MG63 (cell line): ENCODE measurements around the gene PPP6R2. TPM values are rescaled to one million over a fixed set of nuclear protein-coding genes. Genes with fewer than 3 reads are reported as not detected.
"Not testable (repeated sequence)": the region's sequence is repeated elsewhere in the genome, so short reads cannot be mapped to it uniquely, and the experiment has no call there.

Experiments used
- DNase-seq: peaks from one replicate; pipeline ENCODE4 v3.0.0-alpha.2; 2020
- H3K27me3 ChIP-seq: fragments of 250-450 bp; sonication (Bioruptor Pico); 2 replicates; pipeline ENCODE4 v1.5.1; 2020; ENCODE audit warnings: mild to moderate bottlenecking, moderate library complexity
- H3K36me3 ChIP-seq: fragments of 250-450 bp; sonication (Bioruptor Pico); 2 replicates; pipeline ENCODE4 v1.5.1; 2020; ENCODE audit warnings: mild to moderate bottlenecking, moderate library complexity
- H3K4me3 ChIP-seq: fragments of 250-450 bp; sonication (Bioruptor Pico); 2 replicates; pipeline ENCODE4 v1.5.1; 2020; ENCODE audit warnings: mild to moderate bottlenecking, moderate library complexity
- H3K9me3 ChIP-seq: fragments of 250-450 bp; sonication (Bioruptor Pico); 2 replicates; pipeline ENCODE4 v1.5.1; 2020; ENCODE audit warnings: mild to moderate bottlenecking, moderate library complexity
- total RNA-seq: library from RNA; depleted of rRNA; stranded (reverse); fragments of >200 nt; shearing (Covaris generic); gene quantifications from 2 replicates; pipeline ENCODE4 v1.2.3, GENCODE V29; 2014; ENCODE audit warnings: low replicate concordance

Gene PPP6R2
- total RNA-seq, 1 experiment from 2014 or later = 37.4 TPM

DNA sequence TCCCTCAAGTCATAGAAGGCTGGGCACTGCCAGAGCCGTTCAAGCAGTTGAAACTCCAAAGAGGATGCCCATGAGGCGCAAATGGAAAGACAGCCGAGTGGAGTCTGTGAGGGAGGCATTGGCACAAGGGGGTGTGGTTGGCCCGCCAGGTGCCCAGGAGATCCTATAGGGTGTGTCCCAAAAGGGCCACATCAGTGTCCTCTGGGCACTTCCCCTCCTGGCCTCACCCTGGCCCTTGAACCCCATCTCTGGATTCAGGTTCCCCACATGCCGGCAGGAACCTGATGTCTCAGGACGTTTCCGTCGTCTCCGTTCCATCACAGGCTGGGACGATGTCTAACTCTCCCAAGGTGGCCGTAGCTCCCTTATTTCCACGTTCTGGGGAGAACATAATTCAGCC lies 77.5 kb downstream of the PPP6R2 start:
- no peak for DNase-seq
- Histone ChIP-seq H3K9me3 (no peaks in the 10 kb centered on the region), H3K27me3 (no peaks in the 10 kb centered on the region), H3K4me3 (no peak overlapping the region), H3K36me3 (peaks cover 54% of the 10 kb centered on the region)

DNA sequence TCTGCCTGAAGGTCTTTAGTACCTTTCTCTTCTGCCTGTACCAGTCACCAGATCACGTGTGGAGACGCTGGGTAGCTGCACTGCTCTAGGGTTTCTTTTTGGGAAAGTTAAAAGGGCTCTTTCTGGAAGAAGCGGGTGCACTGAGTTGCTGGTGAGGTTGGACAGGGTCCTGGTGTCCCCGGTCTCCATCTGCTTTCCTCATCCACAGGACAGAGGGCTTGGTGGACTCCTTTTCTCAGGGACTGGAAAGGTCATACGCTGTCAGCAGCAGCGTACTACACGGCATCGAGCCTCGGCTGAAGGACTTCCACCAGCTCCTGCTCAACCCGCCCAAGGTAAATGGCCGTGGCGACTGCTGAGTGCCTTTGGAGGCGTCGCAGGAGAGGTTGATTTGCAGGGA lies 78.9 kb downstream of the PPP6R2 start:
- DNase-seq = no peak
- no peaks in the 10 kb centered on the region for H3K9me3 ChIP-seq
- no peaks in the 10 kb centered on the region for H3K27me3 ChIP-seq
- no peak overlapping the region for H3K4me3 ChIP-seq
- H3K36me3 ChIP-seq = peaks cover 49% of the 10 kb centered on the region

- Histone ChIP-seq H3K9me3 (no peaks in the 10 kb centered on the region), H3K36me3 (peaks cover 50% of the 10 kb centered on the region), H3K4me3 (no peak overlapping the region), H3K27me3 (no peaks in the 10 kb centered on the region)
- DNase-seq = no peak
Observed at GRCh38 chr22:50422961-50423815, 80.1 kb downstream of the PPP6R2 start.

DNA sequence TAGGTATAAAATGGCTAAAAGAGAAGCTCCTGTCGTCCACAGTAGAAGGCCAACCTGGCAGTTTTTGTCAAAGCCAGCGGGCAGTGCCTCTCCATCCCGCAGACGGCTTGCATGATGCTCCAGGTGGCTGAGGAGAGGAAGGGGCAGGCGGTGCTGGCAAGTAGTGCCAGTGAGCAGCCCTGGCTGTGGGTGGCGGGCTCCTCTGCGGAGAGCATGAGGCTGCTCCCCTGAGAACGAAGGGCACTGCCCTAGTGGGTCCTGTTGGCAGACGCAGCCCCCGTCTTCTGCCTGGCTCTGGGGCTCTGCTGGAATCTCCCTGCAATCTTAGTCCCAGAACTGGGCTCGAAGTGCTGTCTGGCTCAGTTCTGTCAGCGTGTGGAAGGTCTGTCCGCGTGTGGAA lies 80.8 kb downstream of the PPP6R2 start:
- DNase-seq = no peak
- no peak overlapping the region for H3K4me3 ChIP-seq
- peaks cover 52% of the 10 kb centered on the region for H3K36me3 ChIP-seq
- no peaks in the 10 kb centered on the region for H3K9me3 ChIP-seq
- H3K27me3 ChIP-seq = no peaks in the 10 kb centered on the region

GRCh38 chr22:50425179-50425916 lies 82.2 kb downstream of the PPP6R2 start:
- H3K36me3 ChIP-seq = peaks cover 54% of the 10 kb centered on the region
- no peak overlapping the region for H3K4me3 ChIP-seq
- no peaks in the 10 kb centered on the region for H3K9me3 ChIP-seq
- H3K27me3 ChIP-seq = no peaks in the 10 kb centered on the region
- DNase-seq = no peak

DNA sequence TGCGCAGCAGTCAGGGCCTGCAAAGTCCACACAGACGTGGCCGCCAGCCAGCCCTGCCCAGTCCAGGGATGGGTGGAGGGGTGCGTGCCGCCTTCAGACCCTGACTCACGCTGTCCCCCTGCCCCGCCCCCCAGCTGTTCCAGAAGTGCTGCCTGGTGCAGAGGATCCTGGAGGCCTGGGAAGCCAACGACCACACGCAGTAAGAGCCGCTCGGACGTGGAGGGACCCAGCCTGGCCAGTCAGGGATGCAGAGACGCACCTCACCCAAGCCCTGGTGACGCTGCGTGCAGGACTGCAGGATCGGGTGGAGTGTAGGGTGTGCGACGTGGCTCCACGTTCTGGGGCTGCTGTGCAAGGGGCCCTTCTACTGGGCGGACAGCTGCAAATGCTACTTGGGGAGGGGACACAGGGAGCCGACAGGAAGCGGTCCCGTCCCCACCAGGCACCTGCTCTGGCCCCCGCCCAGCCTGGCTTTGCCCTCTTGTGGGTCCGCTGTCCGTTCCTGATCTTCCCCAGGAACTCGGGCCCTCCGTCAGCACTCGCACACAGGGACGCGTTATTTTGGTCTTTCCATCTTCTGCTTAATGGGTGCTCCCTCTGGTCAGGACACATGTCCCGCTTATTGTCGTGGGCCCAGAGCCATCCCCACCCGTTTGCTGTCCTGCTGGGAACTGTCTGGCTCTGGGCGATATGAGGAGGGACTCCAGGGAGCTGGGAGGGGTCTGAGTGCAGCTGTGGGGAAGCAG lies 89.2 kb downstream of the PPP6R2 start:
- no peak for DNase-seq
- H3K9me3 ChIP-seq = no peaks in the 10 kb centered on the region
- no peaks in the 10 kb centered on the region for H3K27me3 ChIP-seq
- peaks cover 43% of the 10 kb centered on the region for H3K36me3 ChIP-seq
- H3K4me3 ChIP-seq = no peak overlapping the region

DNA sequence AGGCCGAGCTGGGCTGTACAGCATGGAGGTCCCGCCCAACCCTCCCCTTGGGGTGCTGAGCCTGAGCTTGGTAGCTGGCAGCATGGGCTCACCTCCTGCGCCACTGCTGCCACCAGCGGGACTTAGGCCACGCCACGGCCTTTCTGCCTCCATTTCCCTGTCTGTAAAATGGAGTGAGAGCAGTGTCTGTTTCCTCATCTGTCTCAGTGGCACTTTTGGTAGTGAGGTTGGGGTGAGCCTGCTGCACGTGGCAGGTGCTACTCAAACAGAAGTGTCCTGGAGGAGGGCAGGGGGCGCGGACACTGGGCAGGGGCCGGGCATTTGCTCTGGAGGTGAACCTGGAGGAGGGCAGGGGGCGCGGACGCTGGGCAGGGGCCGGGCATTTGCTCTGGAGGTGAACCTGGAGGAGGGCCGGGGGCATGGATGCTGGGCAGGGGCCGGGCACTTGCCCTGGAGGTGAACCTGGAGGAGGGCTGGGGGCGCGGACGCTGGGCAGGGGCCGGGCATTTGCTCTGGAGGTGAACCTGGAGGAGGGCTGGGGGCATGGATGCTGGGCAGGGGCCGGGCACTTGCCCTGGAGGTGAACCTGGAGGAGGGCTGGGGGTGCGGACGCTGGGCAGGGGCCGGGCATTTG lies 89.9 kb downstream of the PPP6R2 start:
- not testable (repeated sequence) for H3K9me3 ChIP-seq, DNase-seq, H3K4me3 ChIP-seq, H3K27me3 ChIP-seq
- H3K36me3 ChIP-seq = peaks cover 36% of the 10 kb centered on the region

- Histone ChIP-seq H3K4me3 (no peak overlapping the region), H3K36me3 (peaks cover 25% of the 10 kb centered on the region), H3K27me3 (no peaks in the 10 kb centered on the region), H3K9me3 (no peaks in the 10 kb centered on the region)
- no peak for DNase-seq
Observed at GRCh38 chr22:50434849-50435248, 91.7 kb downstream of the PPP6R2 start.

DNA sequence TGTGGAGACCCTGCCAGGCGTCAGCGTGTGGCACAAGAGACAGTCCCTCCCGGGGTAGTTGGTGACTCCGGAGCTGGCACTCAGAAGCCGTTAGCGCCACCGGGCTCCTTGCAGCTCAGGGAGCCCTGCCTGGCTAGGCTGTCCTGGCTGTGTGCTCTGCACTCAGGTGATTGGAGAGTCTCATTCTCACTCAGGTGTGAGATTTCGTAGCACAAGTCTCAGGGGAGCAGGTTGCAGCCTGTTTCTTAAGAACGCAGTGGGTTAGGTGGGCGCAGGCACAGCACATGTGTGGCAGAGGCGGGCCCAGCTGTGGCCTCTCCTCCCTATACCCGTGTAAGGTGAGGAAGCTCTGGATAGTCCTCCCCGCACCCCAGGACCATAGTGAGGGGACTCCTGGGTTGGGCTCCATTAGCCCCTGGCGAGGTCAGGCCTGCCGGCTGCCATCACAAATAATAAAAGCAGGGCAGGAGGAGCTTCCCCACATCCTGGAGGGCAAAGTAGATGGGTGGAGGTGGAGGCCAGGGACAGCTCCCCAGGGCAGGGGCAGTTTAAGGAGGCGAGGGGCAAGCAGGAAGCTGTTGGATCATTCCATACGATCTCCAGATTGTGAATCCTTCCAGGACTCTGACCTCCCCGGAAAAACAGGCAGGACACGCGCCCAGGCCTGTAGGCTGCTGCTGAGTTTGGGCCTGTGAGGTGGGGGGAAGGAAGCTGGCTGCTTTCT lies 92.3 kb downstream of the PPP6R2 start:
- Histone ChIP-seq H3K9me3 (no peaks in the 10 kb centered on the region), H3K36me3 (peaks cover 20% of the 10 kb centered on the region), H3K4me3 (no peak overlapping the region), H3K27me3 (no peaks in the 10 kb centered on the region)
- DNase-seq = no peak

- DNase-seq = no peak
- Histone ChIP-seq H3K9me3 (no peaks in the 10 kb centered on the region), H3K27me3 (no peaks in the 10 kb centered on the region), H3K36me3 (peaks cover 17% of the 10 kb centered on the region), H3K4me3 (no peak overlapping the region)
Observed at GRCh38 chr22:50436015-50436830, 93.1 kb downstream of the PPP6R2 start.

DNA sequence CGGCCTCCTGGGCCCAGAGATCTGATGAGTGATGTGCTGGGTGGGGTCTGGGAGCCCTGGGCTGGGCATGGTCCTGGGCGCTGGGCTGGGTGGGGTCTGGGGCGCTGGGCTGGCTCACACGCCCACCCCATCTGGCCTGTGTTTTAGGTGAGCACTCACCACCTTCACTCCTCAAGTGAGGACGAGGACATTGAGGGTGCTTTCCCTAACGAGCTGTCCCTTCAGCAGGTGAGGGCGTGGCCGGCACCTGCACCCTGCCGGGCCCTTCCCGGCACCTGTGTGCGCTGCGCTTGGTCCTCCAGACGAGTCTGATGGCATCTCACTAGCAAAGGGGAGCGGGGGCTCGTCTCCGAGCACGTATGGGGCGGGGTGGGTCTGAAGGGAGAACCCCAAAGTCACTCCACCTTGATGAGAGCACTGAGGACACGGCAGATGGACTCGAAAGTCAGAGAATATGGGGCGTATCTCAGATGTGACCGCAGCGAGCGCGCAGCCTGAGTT lies 93.8 kb downstream of the PPP6R2 start:
- Histone ChIP-seq H3K9me3 (no peaks in the 10 kb centered on the region), H3K36me3 (peaks cover 10% of the 10 kb centered on the region), H3K4me3 (no peak overlapping the region), H3K27me3 (no peaks in the 10 kb centered on the region)
- no peak for DNase-seq

DNA sequence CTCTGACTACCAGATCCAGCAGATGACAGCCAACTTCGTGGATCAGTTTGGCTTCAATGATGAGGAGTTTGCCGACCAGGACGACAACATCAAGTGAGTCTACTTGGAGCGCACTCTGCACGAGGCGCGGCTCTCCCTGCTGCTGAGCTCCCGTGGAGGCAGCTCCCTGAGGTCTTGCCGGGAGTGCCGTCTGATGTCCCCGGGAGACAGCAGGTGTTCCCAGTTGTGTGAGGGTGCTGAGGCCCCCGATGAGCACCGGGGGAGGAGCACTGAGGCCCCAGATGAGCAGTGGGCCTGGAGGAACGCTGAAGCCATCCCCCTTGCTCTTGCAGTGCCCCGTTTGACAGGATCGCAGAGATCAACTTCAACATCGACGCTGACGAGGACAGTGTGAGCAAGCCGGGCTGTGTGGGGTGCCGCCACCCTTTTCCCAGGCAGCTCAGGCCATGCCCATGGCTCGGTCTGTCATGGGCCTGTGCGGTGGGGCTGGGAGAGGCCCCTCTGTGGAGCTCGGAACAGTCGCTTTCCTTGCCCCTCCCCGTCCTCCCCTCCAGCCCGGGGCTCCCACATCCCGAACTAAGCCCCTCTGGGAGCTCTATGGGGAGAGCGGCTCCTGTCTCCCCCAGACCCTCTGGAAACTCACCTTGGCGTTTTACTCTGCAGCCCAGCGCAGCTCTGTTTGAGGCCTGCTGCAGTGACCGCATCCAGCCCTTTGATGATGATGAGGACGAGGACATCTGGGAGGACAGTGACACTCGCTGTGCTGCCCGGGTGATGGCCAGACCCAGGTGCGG lies 94.6 kb downstream of the PPP6R2 start:
- Histone ChIP-seq H3K4me3 (no peak overlapping the region), H3K9me3 (no peaks in the 10 kb centered on the region), H3K27me3 (no peaks in the 10 kb centered on the region), H3K36me3 (peaks cover 8% of the 10 kb centered on the region)
- DNase-seq = no peak

- Histone ChIP-seq H3K9me3 (no peaks in the 10 kb centered on the region), H3K27me3 (no peaks in the 10 kb centered on the region), H3K4me3 (no peak overlapping the region), H3K36me3 (peaks cover 13% of the 10 kb centered on the region)
- DNase-seq = no peak
Observed at GRCh38 chr22:50438305-50439275, 95.5 kb downstream of the PPP6R2 start.
